Mucosa of descending colon (tissue), 3 donors: ENCODE results near the gene GDF2. TPM values are rescaled to one million over a fixed set of nuclear protein-coding genes. Genes with fewer than 3 reads are reported as not detected.

ENCODE experiments used
- ATAC-seq: fragments of 200-7000 bp; cut with Tn5 transposase; one replicate; pipeline ENCODE4 v1.9.1; 2020; ENCODE audit warnings: mild to moderate bottlenecking, moderate library complexity
- DNase-seq, 3 donors: peaks; one replicate each; pipeline ENCODE4 v3.0.0-alpha.2; 2020
- H3K36me3 ChIP-seq: fragments of 200-600 bp; one replicate; pipeline ENCODE4 v1.8.0; 2021; ENCODE audit warnings: low read depth, mild to moderate bottlenecking
- H3K4me1 ChIP-seq: fragments of 200-600 bp; one replicate; pipeline ENCODE4 v1.8.0; 2021; ENCODE audit warnings: low read depth, mild to moderate bottlenecking
- H3K4me3 ChIP-seq: fragments of 200-600 bp; one replicate; pipeline ENCODE4 v1.8.0; 2021; ENCODE audit warnings: mild to moderate bottlenecking
- H3K9me3 ChIP-seq: fragments of 200-600 bp; one replicate; pipeline ENCODE4 v1.8.0; 2021; ENCODE audit warnings: mild to moderate bottlenecking
- intact Hi-C, 2 donors: fragments of 100-400 bp; cut with DNase I in 1 of 2; cut with micrococcal nuclease in 1 of 2; formaldehyde crosslinking; loops; one replicate each; pipeline versions ENCODE4 v1.11.0 to v1.11.1; 2022; cut with DNase I, micrococcal nuclease
- total RNA-seq, 3 donors: library from RNA; stranded (reverse); fragmentation: NEBNext Ultra II Directional in 2 of 3; extraction: Animal tissue kit (Norgen Biotek cat#: 25700) in 2 of 3; gene quantifications; one replicate each; pipeline versions ENCODE4 v1.2.1 to v1.2.4, GENCODE V29; 2021 to 2023
- TF ChIP-seq, protein P1 (sequence below): fragments of 200-600 bp; IDR thresholded peaks from one replicate; pipeline ENCODE4 v1.8.0; 2022; ENCODE audit warnings: antibody characterized with exemption, mild to moderate bottlenecking
- donor health status: DM: no; HTN: no; CAD: no; lungs with moderate emphysema.
- donor health status: DM: no; HTN: no; CAD: no.
- donor health status: DM: no; HTN: yes; CAD: no.

The GDF2 gene
- total RNA-seq, 3 donors from 2014 or later = not detected

- TF ChIP-seq, protein P1, sequence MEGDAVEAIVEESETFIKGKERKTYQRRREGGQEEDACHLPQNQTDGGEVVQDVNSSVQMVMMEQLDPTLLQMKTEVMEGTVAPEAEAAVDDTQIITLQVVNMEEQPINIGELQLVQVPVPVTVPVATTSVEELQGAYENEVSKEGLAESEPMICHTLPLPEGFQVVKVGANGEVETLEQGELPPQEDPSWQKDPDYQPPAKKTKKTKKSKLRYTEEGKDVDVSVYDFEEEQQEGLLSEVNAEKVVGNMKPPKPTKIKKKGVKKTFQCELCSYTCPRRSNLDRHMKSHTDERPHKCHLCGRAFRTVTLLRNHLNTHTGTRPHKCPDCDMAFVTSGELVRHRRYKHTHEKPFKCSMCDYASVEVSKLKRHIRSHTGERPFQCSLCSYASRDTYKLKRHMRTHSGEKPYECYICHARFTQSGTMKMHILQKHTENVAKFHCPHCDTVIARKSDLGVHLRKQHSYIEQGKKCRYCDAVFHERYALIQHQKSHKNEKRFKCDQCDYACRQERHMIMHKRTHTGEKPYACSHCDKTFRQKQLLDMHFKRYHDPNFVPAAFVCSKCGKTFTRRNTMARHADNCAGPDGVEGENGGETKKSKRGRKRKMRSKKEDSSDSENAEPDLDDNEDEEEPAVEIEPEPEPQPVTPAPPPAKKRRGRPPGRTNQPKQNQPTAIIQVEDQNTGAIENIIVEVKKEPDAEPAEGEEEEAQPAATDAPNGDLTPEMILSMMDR = no peak
- ATAC-seq = no peak
- intact Hi-C loops = no loop called here
These were observed 45.4 kb downstream of the GDF2 start for GRCh38 chr10:47367646-47368045.

DNA sequence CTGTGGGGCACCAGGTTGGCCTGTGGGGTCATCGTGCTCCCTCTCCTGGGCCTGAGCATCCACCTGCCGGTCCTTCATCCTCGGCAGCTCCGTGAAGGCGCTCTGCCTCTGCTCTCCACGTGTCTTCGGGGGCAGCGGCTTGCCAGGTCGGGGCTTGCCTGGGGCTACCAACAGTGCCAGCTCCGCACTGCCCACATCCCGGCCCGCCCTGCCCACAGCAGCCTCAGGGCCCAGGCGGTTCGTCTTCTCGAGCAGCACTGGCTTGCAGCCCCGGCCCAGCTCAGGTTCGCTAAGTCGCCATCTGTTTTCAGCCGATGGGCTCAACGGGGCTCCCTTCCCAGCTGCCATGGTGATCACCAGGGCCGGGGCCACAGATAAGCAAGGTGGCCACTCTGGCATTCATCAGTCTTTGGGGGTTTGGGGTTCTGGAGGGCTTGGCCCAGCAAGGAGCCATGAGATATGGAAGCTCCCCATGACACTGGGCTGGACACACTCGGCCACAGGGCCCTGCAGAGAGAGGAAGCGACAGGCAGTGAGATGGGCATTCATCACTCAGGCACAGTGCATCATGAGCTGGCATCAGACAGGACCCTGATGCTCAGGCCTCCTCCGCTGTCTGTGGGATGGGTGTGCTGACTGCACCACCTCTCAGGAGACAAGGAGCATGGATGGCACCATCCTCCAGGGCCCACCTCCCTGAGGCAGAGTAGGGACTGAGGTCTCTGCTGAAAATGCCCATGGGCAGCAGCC is 46.4 kb downstream of the GDF2 start:
- Histone ChIP-seq H3K4me1 (no peaks in the 10 kb centered on the region), H3K36me3 (no peaks in the 10 kb centered on the region), H3K9me3 (no peaks in the 10 kb centered on the region), H3K4me3 (no peak overlapping the region)
- no peak for DNase-seq
- TF ChIP-seq, protein P1 = no peak
- intact Hi-C loops = no loop called here
- ATAC-seq = no peak

More at GRCh38 chr10:47367646-47368045, 45.4 kb downstream of the GDF2 start:
- Histone ChIP-seq H3K36me3 (no peaks in the 10 kb centered on the region), H3K4me3 (no peak overlapping the region), H3K4me1 (no peaks in the 10 kb centered on the region), H3K9me3 (no peaks in the 10 kb centered on the region)
- no peak for DNase-seq

DNA sequence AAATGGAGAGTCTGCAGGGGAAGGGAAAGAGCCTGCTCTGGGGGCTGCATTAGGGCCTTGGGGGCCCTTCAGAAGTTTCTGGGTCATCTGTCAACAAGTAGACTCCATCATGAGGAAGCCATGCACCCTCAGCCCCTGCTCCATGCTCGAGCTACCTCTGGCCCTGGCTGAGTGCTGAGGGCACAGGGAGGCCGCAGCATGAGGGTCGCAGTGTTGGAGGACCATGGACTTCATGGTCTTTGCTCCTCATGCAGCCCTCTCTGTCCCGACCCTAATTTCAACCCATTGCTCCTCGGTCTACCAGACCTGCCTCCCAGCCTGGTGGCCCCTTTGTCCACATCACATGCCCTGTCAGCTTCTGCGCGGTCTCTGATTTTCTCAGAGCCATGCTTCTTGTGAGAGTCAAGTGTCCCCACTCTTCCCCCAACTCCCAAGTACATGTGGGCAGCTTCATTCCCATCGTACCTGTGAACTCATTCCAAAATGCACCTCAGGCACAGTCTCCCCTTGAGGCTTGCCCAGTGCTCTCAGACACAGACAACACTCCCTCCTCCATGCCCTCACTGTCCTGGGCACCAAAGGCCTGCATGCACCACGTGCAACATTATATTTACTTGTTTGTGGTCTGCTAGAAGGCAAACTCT is 47.1 kb downstream of the GDF2 start:
- DNase-seq (no peak), ATAC-seq (no peak)
- no peaks in the 10 kb centered on the region for H3K4me1 ChIP-seq
- H3K9me3 ChIP-seq = no peaks in the 10 kb centered on the region
- no peaks in the 10 kb centered on the region for H3K36me3 ChIP-seq
- intact Hi-C loops = no loop called here
- no peak overlapping the region for H3K4me3 ChIP-seq
- TF ChIP-seq, protein P1 = no peak

GRCh38 chr10:47370015-47370767 is 47.9 kb downstream of the GDF2 start:
- intact Hi-C loops = no loop called here
- H3K4me3 ChIP-seq = no peak overlapping the region
- DNase-seq = no peak
- H3K36me3 ChIP-seq = no peaks in the 10 kb centered on the region
- H3K4me1 ChIP-seq = no peaks in the 10 kb centered on the region
- TF ChIP-seq, protein P1 = no peak
- H3K9me3 ChIP-seq = no peaks in the 10 kb centered on the region
- ATAC-seq = no peak

GRCh38 chr10:47370878-47371277 is 48.6 kb downstream of the GDF2 start:
- Histone ChIP-seq H3K36me3 (no peaks in the 10 kb centered on the region), H3K9me3 (no peaks in the 10 kb centered on the region), H3K4me1 (no peaks in the 10 kb centered on the region), H3K4me3 (no peak overlapping the region)
- DNase-seq (no peak), ATAC-seq (no peak)
- TF ChIP-seq, protein P1 = no peak
- intact Hi-C loops = no loop called here
